Activated T-cell treated with anti-CD3 and anti-CD28 coated beads for 24 hours (primary cell): ENCODE data around the gene CD151.

Experiments
- DNase-seq: peaks from one replicate; pipeline ENCODE4 v3.0.0-alpha.2; 2020; ENCODE audit warnings: low read depth

Gene CD151

GRCh38 chr11:858053-858761, 25.5 kb downstream of the CD151 start:
- DNase-seq = no peak

GRCh38 chr11:858762-859339, 26.1 kb downstream of the CD151 start:
- no peak for DNase-seq

- no peak for DNase-seq
These were observed 26.8 kb downstream of the CD151 start for GRCh38 chr11:859394-860131.

- DNase-seq = no peak
These were observed 27.7 kb downstream of the CD151 start for GRCh38 chr11:860234-861104.

GRCh38 chr11:861105-861479, 28.3 kb downstream of the CD151 start:
- no peak for DNase-seq

GRCh38 chr11:862081-862661, 29.4 kb downstream of the CD151 start:
- DNase-seq = no peak

GRCh38 chr11:862696-863022, 29.9 kb downstream of the CD151 start:
- DNase-seq = no peak

GRCh38 chr11:863023-863909, 30.5 kb downstream of the CD151 start:
- DNase-seq = no peak

GRCh38 chr11:863910-864827, 31.4 kb downstream of the CD151 start:
- no peak for DNase-seq

GRCh38 chr11:864898-865297, 32.1 kb downstream of the CD151 start:
- DNase-seq = no peak

- DNase-seq = no peak
These were observed 33.0 kb downstream of the CD151 start for GRCh38 chr11:865462-866430.

GRCh38 chr11:866481-866880, 33.7 kb downstream of the CD151 start:
- no peak for DNase-seq

GRCh38 chr11:867856-868358, 35.2 kb downstream of the CD151 start:
- DNase-seq = no peak

GRCh38 chr11:868394-868793, 35.6 kb downstream of the CD151 start:
- DNase-seq = no peak

- no peak for DNase-seq
These were observed 36.0 kb downstream of the CD151 start for GRCh38 chr11:868802-869201.

GRCh38 chr11:869399-870126, 36.8 kb downstream of the CD151 start:
- no peak for DNase-seq

- DNase-seq = no peak
These were observed 37.3 kb downstream of the CD151 start for GRCh38 chr11:870127-870413.

GRCh38 chr11:870418-870817, 37.7 kb downstream of the CD151 start:
- DNase-seq = no peak
